HG02798 (cell line): ENCODE measurements around the gene TCTN1.
"Not testable (repeated sequence)": the region's sequence is repeated elsewhere in the genome, so short reads cannot be mapped to it uniquely, and the experiment has no call there.

ENCODE experiments used
- ATAC-seq: cut with Tn5 transposase; IDR thresholded peaks from one replicate; pipeline ENCODE4 v1.9.1; 2021; ENCODE audit warnings: mild to moderate bottlenecking; ENCODE audit not compliant: unreplicated experiment, poor library complexity

TCTN1 gene

DNA sequence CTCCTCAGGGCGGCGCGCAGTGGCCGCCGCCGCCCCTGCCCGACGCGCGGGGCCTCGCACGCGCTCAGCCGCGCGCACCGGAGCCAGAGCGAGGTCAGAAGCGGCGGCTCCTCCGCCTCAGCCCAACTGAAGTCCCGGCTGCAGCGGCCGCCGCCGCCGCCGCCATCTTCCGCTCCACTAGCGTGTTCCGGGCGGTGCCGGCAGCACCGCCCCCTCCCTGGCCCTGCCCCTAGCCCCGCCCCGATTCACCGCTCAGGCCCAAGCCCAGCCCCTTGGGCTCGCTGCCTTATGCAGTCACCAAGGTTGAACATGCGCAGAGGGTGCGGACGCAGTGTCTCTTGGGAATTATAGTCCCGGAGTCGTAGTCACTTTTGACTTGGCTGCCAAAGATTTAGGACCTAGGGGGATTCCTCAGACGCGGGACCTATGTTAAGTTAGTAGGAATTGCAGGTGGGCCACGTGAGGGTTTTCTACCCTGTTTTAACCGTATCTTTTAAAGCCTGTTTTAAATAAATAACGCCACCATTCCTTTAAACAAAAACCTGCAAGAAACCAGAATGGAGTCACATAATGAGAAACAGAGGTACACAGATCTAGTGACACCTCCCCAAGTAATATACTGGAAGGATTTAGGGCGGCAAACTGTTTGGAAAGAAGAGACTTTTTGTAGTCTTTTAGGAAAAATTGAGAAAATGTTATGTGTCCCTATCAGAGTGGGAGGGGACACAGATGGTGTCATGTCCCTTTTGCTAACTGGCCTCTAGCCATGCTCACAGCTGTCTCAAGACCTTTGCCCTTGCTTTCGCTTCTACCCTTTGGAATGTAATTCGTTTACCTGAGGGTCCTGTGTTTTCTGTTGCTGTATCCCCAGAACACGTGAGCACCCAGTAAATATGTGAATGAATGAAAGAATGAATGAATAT lies 30.5 kb upstream of the TCTN1 start, which contains the start of gene PPTC7:
Gene PPTC7, minus strand, starts transcription at position 182 of the 923 bp plus-strand sequence. CDS start 287 bp downstream, outside the sequence.
- ATAC-seq = peak; percentile 88

DNA sequence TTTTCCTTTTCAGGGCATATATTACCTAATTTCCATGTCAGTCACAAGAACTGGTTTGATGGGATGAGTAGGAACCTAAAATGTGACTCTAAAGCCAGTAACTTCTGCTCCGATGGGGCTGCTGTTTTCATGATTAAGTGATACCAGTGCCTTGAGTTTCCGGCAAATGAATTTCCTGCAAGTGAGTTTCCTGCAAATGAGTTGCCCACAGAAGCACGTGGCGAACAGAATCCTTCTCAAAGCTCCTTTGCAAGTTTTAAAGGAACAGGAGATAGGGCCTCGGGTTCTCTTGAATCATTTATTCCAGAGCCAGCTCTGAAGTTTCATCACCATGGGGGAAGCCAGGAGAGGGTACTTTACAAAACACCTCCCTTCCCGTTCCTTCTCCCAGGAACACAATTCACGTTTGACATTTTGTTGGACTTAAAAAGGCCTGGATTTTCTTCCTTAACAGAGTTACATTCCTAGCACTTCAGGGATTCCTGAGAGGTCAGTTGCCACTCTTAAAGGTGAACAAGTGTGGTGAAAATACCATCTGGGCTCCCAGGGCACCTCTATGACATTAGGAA lies 28.6 kb upstream of the TCTN1 start:
- ATAC-seq = no peak

GRCh38 chr12:110587102-110587501 lies 26.8 kb upstream of the TCTN1 start:
- not testable (repeated sequence) for ATAC-seq

- no peak for ATAC-seq
These were observed 23.9 kb upstream of the TCTN1 start for GRCh38 chr12:110590059-110590458.

GRCh38 chr12:110590806-110591326 lies 23.1 kb upstream of the TCTN1 start:
- ATAC-seq = peak; percentile 79

- ATAC-seq = no peak
These were observed 22.4 kb upstream of the TCTN1 start for GRCh38 chr12:110591451-110592051.

- no peak for ATAC-seq
These were observed 21.9 kb upstream of the TCTN1 start for GRCh38 chr12:110592078-110592477.

DNA sequence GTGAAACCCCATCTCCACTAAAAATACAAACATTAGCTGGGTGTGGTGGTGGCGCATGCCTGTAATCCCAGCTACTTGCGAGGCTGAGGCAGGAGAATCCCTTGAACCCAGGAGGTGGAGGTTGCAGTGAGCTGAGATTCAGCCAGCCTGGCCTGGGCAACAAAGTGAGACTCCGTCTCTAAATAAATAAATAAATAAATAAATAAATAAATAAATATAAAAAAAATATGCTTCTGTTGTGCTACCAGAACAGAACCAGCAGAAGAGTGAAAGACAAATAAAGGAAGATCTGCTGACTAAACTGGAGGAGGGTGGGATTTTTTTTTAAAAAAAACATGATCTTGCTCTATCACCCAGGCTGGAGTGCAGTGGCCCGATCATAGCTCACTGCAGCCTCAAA lies 21.0 kb upstream of the TCTN1 start:
- not testable (repeated sequence) for ATAC-seq

DNA sequence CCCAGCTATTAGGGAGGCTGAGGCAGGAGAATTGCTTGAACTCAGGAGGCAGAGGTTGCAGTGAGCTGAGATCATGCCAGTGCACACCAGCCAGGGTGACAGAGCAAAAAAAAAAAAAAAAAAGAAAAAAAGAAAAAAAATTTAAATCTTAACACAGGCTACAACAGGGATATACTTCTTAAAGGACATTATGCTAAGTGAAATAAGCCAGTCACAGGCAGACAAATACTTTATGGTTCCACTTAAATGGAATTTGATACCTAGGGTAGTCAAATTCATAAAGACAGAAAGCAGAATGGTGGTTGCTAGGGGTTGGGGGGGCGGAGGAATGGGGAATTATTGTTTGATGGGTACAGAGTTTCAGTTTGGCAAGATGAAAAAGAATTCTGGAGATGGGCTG lies 16.0 kb upstream of the TCTN1 start:
- no peak for ATAC-seq

- no peak for ATAC-seq
These were observed 14.6 kb upstream of the TCTN1 start for GRCh38 chr12:110599334-110599733.

- ATAC-seq = no peak
These were observed 13.7 kb upstream of the TCTN1 start for GRCh38 chr12:110600254-110600653.

- ATAC-seq = not testable (repeated sequence)
These were observed 11.7 kb upstream of the TCTN1 start for GRCh38 chr12:110602085-110602814.

DNA sequence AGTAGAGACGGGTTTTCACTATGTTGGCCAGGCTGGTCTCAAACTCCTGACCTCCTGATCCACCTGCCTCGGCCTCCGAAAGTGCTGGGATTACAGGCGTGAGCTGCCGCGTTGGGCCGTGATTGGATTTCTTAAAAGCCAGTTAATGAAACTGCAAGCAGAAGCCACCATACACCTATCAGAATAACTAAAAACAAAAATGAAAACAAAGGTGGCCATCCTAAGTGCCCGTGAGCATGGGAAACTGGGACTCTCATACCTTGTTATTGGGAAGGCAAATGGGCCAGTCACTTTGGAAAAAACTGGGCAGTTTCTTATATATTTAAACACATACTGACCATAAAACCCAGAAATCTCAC lies 7.7 kb upstream of the TCTN1 start:
- no peak for ATAC-seq

DNA sequence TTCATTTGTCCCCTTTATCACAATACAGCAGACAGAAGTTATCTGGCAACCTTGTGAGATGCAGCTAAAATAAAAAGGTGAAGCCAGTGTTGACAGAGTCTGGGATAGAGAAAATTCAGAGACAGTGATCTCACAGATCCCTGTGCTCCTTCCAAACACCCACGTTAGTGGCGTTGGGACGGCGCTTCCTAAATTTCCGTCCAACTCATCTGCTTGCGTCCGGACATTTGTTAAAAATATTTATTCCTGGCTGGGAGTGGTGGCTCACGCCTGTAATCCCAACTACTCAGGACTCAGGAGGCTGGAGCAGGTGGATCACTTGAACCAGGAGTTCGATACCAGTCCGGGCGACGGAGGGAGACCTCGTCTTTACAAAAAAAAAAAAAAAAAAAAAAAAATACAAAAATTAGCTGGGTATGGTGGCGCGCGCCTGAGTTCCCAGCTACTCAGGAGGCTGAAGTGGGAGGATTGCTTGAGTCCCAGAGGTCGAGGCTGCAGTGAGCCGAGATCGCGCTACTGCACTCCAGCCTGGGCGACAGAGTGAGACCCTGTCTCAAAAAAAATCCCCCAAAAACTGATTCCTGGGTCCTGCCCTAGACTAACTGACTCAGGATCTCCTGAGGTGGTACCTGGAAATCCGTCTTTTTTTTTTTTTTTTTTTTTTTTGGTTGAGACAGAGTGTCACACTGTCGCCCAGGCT lies 708 bp upstream of the TCTN1 start:
- ATAC-seq = no peak

GRCh38 chr12:110615171-110615570 lies 1.2 kb downstream of the TCTN1 start:
- ATAC-seq = no peak

DNA sequence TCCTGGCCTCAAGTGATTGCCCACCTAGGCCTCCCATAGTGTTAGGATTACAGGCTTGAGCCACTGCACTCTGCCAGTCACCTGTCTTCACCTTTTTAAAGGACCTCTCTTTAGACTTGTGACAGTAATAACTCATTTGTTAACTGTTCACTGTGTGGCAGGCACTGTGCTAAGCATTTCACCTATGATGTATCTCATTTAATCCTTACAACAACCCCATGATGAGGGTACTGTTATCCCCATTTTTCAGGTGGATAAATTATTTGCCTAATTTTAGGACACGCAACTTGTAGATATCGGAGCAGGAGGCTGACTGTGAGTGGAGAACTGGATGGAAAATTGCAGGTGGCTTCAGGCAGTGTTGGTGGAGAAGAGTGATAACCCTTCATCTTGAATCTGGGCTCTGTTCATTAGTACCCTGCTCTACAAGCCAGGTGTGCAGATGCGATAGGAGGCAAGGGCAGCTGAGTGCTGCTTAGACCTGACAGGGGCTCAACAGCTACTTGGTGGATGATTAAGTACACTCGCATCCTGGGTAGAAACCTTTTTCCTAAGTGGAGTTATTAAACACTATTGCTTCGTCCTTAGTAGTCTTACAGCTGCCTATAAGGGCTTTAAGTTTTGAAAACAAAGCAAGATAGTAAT lies 2.7 kb downstream of the TCTN1 start:
- no peak for ATAC-seq

DNA sequence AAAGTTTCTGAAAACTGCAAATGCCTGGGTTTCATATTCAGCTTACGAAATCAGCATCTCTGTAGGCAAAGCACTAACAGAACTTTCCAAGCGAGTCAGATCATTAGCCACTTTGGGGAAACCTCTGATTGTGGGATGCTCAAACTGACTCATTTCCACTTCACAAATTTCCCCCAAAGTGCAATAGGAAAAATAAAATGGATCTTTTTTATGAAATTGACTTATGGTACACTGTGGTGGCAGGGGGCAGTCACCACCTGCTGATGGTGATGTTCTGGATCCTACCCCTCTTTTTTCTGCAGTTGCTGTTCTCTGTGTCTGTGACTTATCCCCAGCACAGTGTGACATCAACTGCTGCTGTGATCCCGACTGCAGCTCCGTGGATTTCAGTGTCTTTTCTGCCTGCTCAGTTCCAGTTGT lies 5.6 kb downstream of the TCTN1 start:
- peak; percentile 52 for ATAC-seq

- ATAC-seq = no peak
These were observed 8.7 kb downstream of the TCTN1 start for GRCh38 chr12:110622582-110622981.

DNA sequence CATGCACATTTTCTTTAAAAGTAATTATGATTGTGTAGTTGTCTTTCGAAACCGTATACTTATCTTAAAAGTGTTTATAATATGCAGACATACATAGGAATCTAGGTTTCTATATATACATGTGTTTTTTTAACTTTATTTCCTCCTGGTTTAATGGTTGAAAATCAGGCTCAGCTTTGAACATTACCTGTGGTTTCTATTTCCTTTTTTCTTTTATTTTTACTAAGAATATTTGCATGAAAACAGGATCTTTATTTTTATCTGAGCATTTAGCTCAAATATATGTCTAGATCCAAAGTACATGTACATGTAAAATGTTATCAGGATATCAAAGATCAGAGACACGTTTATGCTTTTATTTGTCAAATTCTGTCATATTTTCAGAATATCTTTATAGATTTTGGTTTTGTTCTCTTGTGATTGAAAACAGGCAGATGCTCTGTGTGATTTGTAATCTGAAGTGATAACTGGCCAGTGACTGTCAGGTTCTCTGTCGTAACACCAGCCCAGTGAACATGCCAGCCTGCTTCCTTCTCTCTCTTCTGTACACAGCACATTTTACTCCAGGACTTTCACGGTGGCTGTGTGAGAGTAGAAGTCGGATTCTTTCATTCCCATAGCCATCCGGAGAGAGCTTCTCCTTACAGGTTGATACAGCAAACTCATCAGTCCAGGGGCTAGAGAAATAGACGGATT lies 13.7 kb downstream of the TCTN1 start:
- no peak for ATAC-seq
